Erythroblast (primary cell): ENCODE results near the gene RS1.

Experiments used
- GATA1 ChIP-seq: IDR thresholded peaks from 2 replicates; pipeline ENCODE4 v1.6.1; 2011; ENCODE audit warnings: low read depth, mild to moderate bottlenecking, control low read depth, low read length, moderate library complexity
- POLR2A ChIP-seq: IDR thresholded peaks from 2 replicates; pipeline ENCODE4 v1.6.1; 2011; ENCODE audit warnings: mild to moderate bottlenecking, low read length

- TF ChIP-seq POLR2A (no peak), GATA1 (no peak)
Observed at GRCh38 chrX:18617407-18617750, 54.5 kb downstream of the RS1 start.
